ENCODE results near the gene RALGPS2. TPM values are rescaled to one million over a fixed set of nuclear protein-coding genes. Genes with fewer than 3 reads are reported as not detected.

RALGPS2 gene
- total and polyA plus RNA-seq, 12 donors, result 1.4 to 12.8 (median 7.4) TPM

DNA sequence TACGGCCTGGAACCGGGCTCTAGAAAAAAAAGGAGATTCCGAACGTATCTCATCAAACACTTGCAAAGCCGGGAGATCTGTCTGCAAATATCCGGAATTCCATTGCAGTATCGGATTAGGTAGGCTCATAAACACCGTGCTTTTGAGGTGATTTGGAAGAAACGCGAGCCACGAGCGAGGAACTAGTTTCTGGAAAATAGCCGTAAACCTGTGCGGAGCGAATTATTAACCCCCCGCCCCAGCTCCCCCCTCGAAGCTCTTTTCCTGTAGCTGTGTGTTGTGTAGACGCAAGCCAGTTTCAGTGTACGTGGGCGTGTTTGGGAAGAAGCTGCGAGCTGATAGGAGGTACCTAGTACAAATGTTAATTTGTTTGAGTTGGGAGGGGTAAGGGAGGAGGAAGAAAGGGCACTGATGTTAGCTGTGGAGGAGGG lies 1.1 kb downstream of the RALGPS2 start:
- peaks cover 0 to 6% (median 0%) of the 10 kb centered on the region in 7 donors for H3K27me3 ChIP-seq
- 0 to 1% methylated on average over 21 of the region's 21 CpGs for WGBS, 2 donors
- H3K27ac ChIP-seq, result peak overlapping the region in 9 of 10 donors; percentile 64 to 90 (median 78)
- TF ChIP-seq CTCF (IDR thresholded peaks at IDR 0.05), result no peak
- intact Hi-C loops (cut with DNase I), result loop anchor here in 2 of 10 donors (2.0 to 10.0 kb wide), 2 partner anchors 71 to 183 kb away; no protein-coding TSS in a partner anchor
- peaks cover 0 to 23% (median 9%) of the 10 kb centered on the region in 9 donors for H3K4me1 ChIP-seq
- peak overlapping the region; percentile 56 to 95 (median 86) for H3K4me3 ChIP-seq
- H3K36me3 ChIP-seq, result no peaks in the 10 kb centered on the region
- DNase-seq (peak; percentile 19 to 65), ATAC-seq (peak; percentile 68 to 87 (median 83))
- no peaks in the 10 kb centered on the region for H3K9me3 ChIP-seq

- no peak for TF ChIP-seq CTCF (IDR thresholded peaks at IDR 0.05)
- WGBS, 2 donors, result 29 to 31% methylated on average over 5 of the region's 5 CpGs
- intact Hi-C loops (cut with DNase I), result loop anchor here in 2 of 10 donors (2.0 to 10.0 kb wide), 2 partner anchors 72 to 184 kb away; no protein-coding TSS in a partner anchor
Observed at GRCh38 chr1:178726545-178726944, 1.5 kb downstream of the RALGPS2 start.

GRCh38 chr1:178727014-178727895 lies 2.2 kb downstream of the RALGPS2 start:
- intact Hi-C loops (cut with DNase I), result loop anchor here in 2 of 10 donors (2.0 to 10.0 kb wide), 2 partner anchors 72 to 184 kb away; no protein-coding TSS in a partner anchor
- H3K27ac ChIP-seq, result peak overlapping the region in 1 of 10 donors; percentile 78
- WGBS, 2 donors, result 69 to 72% methylated on average over 11 of the region's 11 CpGs

More at GRCh38 chr1:178726545-178726944, 1.5 kb downstream of the RALGPS2 start:
- H3K27ac ChIP-seq, result peak overlapping the region in 6 of 10 donors; percentile 74 to 90 (median 83)
- DNase-seq (no peak), ATAC-seq (no peak)
- no peaks in the 10 kb centered on the region for H3K36me3 ChIP-seq
- H3K4me3 ChIP-seq, result peak overlapping the region in 9 of 10 donors; percentile 68 to 95 (median 86)
- peaks cover 0 to 23% (median 9%) of the 10 kb centered on the region in 9 donors for H3K4me1 ChIP-seq
- H3K9me3 ChIP-seq, result no peaks in the 10 kb centered on the region
- peaks cover 0 to 6% (median 0%) of the 10 kb centered on the region in 7 donors for H3K27me3 ChIP-seq

More at GRCh38 chr1:178727014-178727895, 2.2 kb downstream of the RALGPS2 start:
- ATAC-seq (no peak), DNase-seq (no peak)
- H3K4me1 ChIP-seq, result peaks cover 0 to 23% (median 9%) of the 10 kb centered on the region in 9 donors
- no peak for TF ChIP-seq CTCF (IDR thresholded peaks at IDR 0.05)
- H3K9me3 ChIP-seq, result peaks cover 0 to 3% (median 0%) of the 10 kb centered on the region in 11 donors
- no peaks in the 10 kb centered on the region for H3K36me3 ChIP-seq
- peak overlapping the region in 7 of 10 donors; percentile 68 to 91 (median 86) for H3K4me3 ChIP-seq
- peaks cover 0 to 6% (median 0%) of the 10 kb centered on the region in 7 donors for H3K27me3 ChIP-seq

Data from heart right ventricle (tissue), 16 donors.